SH-SY5Y (cell line): ENCODE results near the gene PRAC2.

Source experiments
- GATA2 ChIP-seq: IDR thresholded peaks from 2 replicates; pipeline ENCODE4 v1.6.1; 2011; ENCODE audit warnings: mild to moderate bottlenecking, low read depth, low read length
- GATA3 ChIP-seq: IDR thresholded peaks from 2 replicates; pipeline ENCODE4 v1.6.1; 2011; ENCODE audit warnings: low read depth, mild to moderate bottlenecking, low read length, moderate library complexity

The PRAC2 gene

DNA sequence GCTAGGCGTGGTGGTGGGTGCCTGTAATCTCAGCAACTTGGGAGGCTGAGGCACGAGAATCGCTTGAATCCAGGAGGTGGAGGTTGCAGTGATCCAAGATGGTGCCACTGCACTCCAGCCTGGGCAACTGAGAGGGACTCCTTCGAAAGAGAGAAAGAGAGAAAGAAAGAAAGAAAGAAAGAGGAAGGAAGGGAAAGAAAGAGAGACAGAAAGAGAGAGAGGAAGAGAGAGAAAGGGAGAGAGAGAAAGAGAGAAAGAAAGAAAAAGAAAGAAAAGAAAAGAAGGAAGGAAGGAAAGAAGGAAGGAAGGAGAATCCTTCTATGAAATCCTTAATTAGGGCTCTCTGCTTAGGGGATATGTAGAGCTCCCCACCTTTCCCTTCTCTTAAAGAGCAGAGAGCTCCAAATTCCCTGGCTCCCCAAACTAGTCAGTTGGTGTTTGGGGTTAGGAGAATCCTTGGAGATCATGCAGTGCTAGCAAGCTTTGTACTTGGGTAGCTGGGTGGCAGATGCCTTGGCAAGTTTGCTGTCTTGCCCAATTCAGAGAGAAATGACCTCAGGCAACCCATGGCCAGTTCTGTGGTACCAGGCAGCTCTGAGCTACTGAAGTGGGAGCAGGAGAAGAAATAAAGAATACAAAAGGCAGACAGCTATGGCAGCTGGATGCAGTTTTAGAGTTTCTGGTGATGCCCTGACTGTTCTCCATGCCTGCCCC is 14.5 kb downstream of the PRAC2 start:
- TF ChIP-seq GATA3 (no peak), GATA2 (no peak)

- no peak for TF ChIP-seq GATA2
- TF ChIP-seq GATA3: no peak
Observed at GRCh38 chr17:48738424-48738802, 15.4 kb downstream of the PRAC2 start.

DNA sequence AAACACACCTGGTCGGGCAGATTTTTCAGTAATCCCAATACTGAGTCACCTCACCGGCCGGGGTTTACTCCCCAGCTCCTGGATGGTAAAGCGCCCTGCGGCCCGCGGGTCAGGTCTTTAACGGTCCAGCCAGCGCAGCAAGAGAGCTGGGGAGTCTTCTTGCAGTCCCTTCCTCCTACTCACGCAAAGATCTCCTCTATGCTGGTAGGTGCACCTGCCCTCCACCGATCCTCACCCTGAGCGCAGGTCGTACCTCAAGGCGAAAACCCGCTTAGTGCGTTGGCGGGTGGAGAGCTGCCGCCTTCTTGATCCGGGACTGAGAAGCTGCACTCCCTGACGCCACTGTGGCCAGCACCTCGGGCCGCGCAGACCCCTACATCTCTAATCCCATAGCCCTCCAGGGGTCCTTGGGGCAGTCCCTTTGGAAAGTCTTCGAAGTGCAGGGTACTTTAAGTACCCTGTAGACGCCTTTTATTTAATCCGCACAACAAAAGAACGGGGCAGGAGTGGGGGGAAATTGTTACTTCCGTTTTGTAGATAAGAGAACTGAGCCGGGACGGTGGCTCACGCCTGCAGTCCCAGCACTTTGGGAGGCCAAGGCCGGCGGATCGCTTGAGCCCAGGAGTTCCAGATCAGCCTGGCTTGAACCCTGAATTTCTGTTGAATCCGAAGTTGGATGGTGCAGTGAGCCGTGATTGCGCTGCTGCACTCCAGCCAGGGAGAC is 16.0 kb downstream of the PRAC2 start:
- TF ChIP-seq GATA2 (no peak), GATA3 (no peak)

GRCh38 chr17:48740537-48740936 is 17.6 kb downstream of the PRAC2 start:
- no peak for TF ChIP-seq GATA2
- no peak for TF ChIP-seq GATA3

- TF ChIP-seq GATA2 (no peak), GATA3 (no peak)
Observed at GRCh38 chr17:48745381-48746275, 22.6 kb downstream of the PRAC2 start.

DNA sequence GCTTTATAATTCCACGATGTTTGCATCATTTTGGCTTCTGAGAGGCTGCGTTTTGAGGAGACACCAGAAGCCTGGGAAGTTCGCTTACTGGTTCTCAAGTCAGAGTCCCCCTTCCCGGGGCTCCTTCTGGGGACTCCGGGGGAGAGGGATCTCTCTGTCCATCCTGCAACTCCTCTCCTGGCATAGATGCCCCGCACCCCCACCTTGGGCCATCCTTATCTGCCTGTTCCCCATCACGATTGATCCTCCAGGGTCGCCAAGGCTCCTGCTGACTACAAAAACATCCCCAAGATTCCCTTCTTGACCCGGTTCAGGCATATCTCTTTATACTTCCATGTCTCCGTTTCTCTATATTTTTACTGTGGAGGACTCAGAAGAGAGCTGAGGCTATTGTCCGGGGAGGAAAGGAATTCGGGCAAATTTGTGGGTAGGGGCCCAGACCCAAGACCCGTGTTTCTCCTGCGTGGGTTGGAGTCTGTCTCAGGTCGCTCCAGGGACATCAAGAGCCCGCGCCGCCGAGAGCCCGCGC is 24.0 kb downstream of the PRAC2 start:
- no peak for TF ChIP-seq GATA3
- TF ChIP-seq GATA2: no peak

DNA sequence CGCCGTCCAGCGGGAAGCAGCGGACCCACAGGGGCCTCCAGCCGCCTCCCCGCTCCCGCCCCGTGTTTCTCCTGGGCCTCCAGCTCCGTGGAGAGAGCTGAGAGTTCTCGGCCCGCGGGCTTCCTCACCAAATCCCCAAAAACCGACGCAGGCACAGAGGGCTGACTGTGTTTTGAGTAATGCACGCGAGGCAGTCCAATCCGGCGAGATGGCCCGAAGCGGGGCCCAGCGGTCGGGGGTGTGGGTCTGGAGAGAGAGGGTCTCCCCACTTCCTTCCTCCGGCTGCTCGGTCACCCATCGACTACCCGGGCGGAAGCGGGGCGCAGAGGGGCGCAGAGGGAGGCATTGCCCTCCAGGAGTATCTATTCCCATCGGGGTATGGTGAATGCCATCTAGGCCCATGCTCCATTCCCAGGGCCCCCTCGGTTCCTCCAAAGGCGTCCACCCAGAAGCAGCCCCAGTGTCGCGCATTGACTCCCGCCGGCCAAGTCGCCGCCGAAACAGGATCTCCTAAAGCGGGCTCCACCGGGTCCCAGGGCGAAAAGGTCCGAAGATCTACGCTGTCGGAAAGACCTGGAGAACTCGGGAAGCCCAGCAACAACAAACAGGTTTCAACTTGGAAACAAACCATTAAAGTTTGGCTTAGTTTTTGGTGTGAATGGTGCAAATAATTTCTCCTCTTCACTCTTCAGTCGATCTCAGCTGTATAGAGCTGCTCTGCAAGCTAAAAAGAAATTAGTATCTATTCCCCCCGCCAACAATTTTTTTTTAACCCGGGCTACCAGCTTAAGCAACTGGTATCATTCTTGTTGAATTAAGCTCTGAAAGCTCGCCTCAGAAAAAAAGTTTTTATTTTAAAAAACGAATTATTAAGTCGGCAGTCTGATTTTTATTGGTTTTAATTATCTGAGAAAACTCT is 24.7 kb downstream of the PRAC2 start:
- no peak for TF ChIP-seq GATA3
- TF ChIP-seq GATA2: no peak

DNA sequence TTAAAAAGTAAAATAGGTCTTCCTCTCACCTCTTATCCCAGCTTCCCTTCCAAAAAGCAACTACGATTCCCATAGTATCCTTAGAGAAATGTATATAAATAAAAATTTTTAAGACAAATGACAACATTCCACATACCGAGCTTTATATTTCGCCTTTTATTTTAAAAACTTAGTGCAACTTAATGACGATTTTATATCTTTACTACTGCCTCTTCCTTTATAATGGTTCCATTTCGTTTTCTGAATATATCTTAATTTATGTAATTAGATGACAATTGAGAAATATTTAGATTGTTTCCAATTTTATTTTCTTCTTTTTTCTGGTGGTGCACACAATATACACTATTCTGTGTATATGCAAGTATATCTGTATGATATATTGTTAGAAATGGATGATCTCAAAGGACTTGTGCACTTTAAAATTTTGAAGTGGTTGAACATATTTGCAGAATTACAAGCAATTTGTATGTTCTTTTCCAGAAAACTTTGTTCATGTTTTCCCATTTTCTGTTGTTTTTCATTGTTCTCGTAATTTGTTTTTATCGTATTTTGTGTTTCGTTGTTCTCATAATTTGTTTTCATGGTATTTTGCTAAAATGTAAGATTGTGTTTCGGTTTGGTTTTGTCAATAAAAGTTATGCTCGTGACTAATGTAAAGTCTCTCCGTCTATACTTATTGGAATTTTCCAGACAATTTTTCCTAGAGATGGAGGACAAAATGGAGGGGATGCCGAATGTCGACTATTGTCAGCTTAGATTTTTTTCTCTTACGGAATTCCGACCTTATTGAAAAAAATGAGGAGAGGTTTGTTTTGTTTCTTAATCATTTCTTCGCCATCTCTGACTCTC is 26.0 kb downstream of the PRAC2 start:
- TF ChIP-seq GATA3 (no peak), GATA2 (no peak)

GRCh38 chr17:48749621-48750553 is 26.9 kb downstream of the PRAC2 start:
- TF ChIP-seq GATA3 (no peak), GATA2 (no peak)

DNA sequence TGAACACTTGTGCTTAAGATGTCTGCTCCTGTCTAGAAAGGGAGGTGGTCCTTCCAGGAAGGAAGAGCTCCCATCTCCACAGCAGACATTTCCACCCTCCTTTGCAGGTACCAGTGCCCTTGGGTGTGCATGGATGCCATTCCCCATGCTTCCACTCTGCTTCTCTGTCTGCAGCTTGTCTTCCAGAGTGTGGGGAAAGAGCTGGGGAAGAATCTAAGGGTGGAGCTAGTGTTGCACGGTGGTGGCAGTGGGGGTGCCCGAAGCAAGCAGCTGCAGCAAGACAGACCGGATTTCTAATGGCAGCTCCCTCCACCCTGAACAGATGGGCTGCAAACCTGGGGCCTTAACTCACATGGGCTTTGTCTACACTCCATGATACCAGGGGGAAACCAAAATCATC is 28.2 kb downstream of the PRAC2 start:
- TF ChIP-seq GATA3 (no peak), GATA2 (no peak)

GRCh38 chr17:48751733-48752398 is 28.9 kb downstream of the PRAC2 start:
- TF ChIP-seq GATA2 (no peak), GATA3 (no peak)
